Smooth muscle cell (in vitro differentiated cells): ENCODE measurements around the gene NDUFB7. TPM values are rescaled to one million over a fixed set of nuclear protein-coding genes. Genes with fewer than 3 reads are reported as not detected.

Experiments
- DNase-seq: peaks from one replicate; lab custom pipeline; 2025; ENCODE audit not compliant: unreplicated experiment; lab: John Stamatoyannopoulos, UW
- H2AFZ ChIP-seq: fragments of 200-600 bp; sonication (generic); 2 replicates; pipeline ENCODE4 v1.6.0; 2016; ENCODE audit warnings: antibody characterized with exemption, low read depth, mild to moderate bottlenecking
- H3F3A ChIP-seq: fragments of 200-600 bp; sonication (generic); 2 replicates; pipeline ENCODE4 v1.6.0; 2017; ENCODE audit warnings: antibody characterized with exemption, low read depth
- H3K27ac ChIP-seq: fragments of 200-600 bp; sonication (generic); 2 replicates; pipeline ENCODE4 v1.5.1; 2016; ENCODE audit warnings: low read depth, mild to moderate bottlenecking
- H3K27me3 ChIP-seq: fragments of 200-600 bp; sonication (generic); 2 replicates; pipeline ENCODE4 v1.6.1; 2016; ENCODE audit warnings: low read depth, mild to moderate bottlenecking
- H3K36me3 ChIP-seq: fragments of 200-600 bp; sonication (generic); 2 replicates; pipeline ENCODE4 v1.5.1; 2016; ENCODE audit warnings: low read depth
- H3K4me1 ChIP-seq: fragments of 200-600 bp; sonication (generic); 2 replicates; pipeline ENCODE4 v1.5.1; 2016; ENCODE audit warnings: low read depth
- H3K4me2 ChIP-seq: fragments of 200-600 bp; sonication (generic); 2 replicates; pipeline ENCODE4 v1.6.0; 2016; ENCODE audit warnings: mild to moderate bottlenecking
- H3K4me3 ChIP-seq: fragments of 200-600 bp; sonication (generic); 2 replicates; pipeline ENCODE4 v1.5.1; 2016; ENCODE audit warnings: mild to moderate bottlenecking
- H3K79me2 ChIP-seq: fragments of 200-600 bp; sonication (generic); 2 replicates; pipeline ENCODE4 v1.6.0; 2016; ENCODE audit warnings: low read depth, mild to moderate bottlenecking
- H3K9ac ChIP-seq: fragments of 200-600 bp; sonication (generic); 2 replicates; pipeline ENCODE4 v1.6.0; 2016; ENCODE audit warnings: low read depth
- H3K9me3 ChIP-seq: fragments of 200-600 bp; sonication (generic); replicated peaks from 2 replicates; pipeline ENCODE4 v1.5.1; 2016; ENCODE audit warnings: low read depth
- H4K20me1 ChIP-seq: fragments of 200-600 bp; sonication (generic); 2 replicates; pipeline ENCODE4 v1.6.0; 2016; ENCODE audit warnings: low read depth
- WGBS: methylation state at CpG from one replicate; pipeline ENCODE4 v1.1.7; 2016; ENCODE audit warnings: low lambda C conversion rate; 5-methylcytosine and 5-hydroxymethylcytosine counted together
- polyA plus RNA-seq: library from polyadenylated mRNA; unstranded; fragments of >200 nt; fragmentation: Nextera tagmentation; extraction: Ambion mirVana; gene quantifications from 2 replicates; pipeline ENCODE4 v1.2.1, GENCODE V29; 2016
- total RNA-seq: library from RNA; depleted of rRNA; stranded (reverse); fragments of >200 nt; gene quantifications from 2 replicates; pipeline ENCODE4 v1.2.3, GENCODE V29; 2014
- TF ChIP-seq, protein P1 (sequence below): fragments of 200-600 bp; sonication (generic); IDR thresholded peaks from 2 replicates; pipeline ENCODE4 v1.5.1; 2017; ENCODE audit warnings: borderline replicate concordance, mild to moderate bottlenecking, antibody characterized with exemption; ENCODE audit not compliant: insufficient read depth, poor library complexity, severe bottlenecking

Gene NDUFB7
- total RNA-seq (238 and 316 TPM in 2 replicates), polyA plus RNA-seq (346 and 361 TPM in 2 replicates)

- TF ChIP-seq, protein P1, sequence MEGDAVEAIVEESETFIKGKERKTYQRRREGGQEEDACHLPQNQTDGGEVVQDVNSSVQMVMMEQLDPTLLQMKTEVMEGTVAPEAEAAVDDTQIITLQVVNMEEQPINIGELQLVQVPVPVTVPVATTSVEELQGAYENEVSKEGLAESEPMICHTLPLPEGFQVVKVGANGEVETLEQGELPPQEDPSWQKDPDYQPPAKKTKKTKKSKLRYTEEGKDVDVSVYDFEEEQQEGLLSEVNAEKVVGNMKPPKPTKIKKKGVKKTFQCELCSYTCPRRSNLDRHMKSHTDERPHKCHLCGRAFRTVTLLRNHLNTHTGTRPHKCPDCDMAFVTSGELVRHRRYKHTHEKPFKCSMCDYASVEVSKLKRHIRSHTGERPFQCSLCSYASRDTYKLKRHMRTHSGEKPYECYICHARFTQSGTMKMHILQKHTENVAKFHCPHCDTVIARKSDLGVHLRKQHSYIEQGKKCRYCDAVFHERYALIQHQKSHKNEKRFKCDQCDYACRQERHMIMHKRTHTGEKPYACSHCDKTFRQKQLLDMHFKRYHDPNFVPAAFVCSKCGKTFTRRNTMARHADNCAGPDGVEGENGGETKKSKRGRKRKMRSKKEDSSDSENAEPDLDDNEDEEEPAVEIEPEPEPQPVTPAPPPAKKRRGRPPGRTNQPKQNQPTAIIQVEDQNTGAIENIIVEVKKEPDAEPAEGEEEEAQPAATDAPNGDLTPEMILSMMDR = peak; percentile 52
- WGBS = 6% methylated on average over 39 of the region's 40 CpGs
- Histone ChIP-seq H3K27ac (no peak within 1 kb of the TSS), H3K79me2 (peaks cover 28% of the 10 kb centered on the region), H3K4me3 (peak within 1 kb of the TSS; percentile 92), H3K4me2 (peak within 1 kb of the TSS; percentile 91), H3K9me3 (no peaks in the 10 kb centered on the region), H3K36me3 (no peaks in the 10 kb centered on the region), H3K27me3 (no peaks in the 10 kb centered on the region), H2AFZ (peak within 1 kb of the TSS; percentile 87), H3K9ac (peak within 1 kb of the TSS; percentile 63), H3F3A (no peaks in the 10 kb centered on the region), H3K4me1 (peaks cover 7% of the 10 kb centered on the region), H4K20me1 (peaks cover 6% of the 10 kb centered on the region)
- DNase-seq = peak; percentile 45
These were observed at the start of gene NDUFB7 for GRCh38 chr19:14571695-14572490. Gene NDUFB7, minus strand, starts transcription at chr19:14572066. Its CDS starts 66 bp downstream, at chr19:14572000.

- TF ChIP-seq, protein P1 = no peak
- Histone ChIP-seq H3K9ac (no peak overlapping the region), H2AFZ (no peak overlapping the region), H4K20me1 (no peaks in the 10 kb centered on the region), H3K79me2 (no peaks in the 10 kb centered on the region), H3K27ac (no peak overlapping the region), H3K36me3 (no peaks in the 10 kb centered on the region), H3F3A (no peaks in the 10 kb centered on the region), H3K27me3 (no peaks in the 10 kb centered on the region), H3K9me3 (peaks cover 4% of the 10 kb centered on the region), H3K4me3 (no peak overlapping the region), H3K4me2 (no peak overlapping the region), H3K4me1 (no peaks in the 10 kb centered on the region)
- DNase-seq = no peak
These were observed 47.5 kb upstream of the NDUFB7 start for GRCh38 chr19:14619404-14619803.

GRCh38 chr19:14616407-14616806 lies 44.5 kb upstream of the NDUFB7 start:
- DNase-seq = no peak
- H3K36me3 ChIP-seq = no peaks in the 10 kb centered on the region
- H3K27ac ChIP-seq = no peak overlapping the region
- TF ChIP-seq, protein P1 = no peak
- no peak overlapping the region for H3K4me2 ChIP-seq
- no peaks in the 10 kb centered on the region for H3K79me2 ChIP-seq
- H3F3A ChIP-seq = no peaks in the 10 kb centered on the region
- H4K20me1 ChIP-seq = no peaks in the 10 kb centered on the region
- no peaks in the 10 kb centered on the region for H3K4me1 ChIP-seq
- peaks cover 4% of the 10 kb centered on the region for H3K9me3 ChIP-seq
- no peak overlapping the region for H3K9ac ChIP-seq
- no peak overlapping the region for H3K4me3 ChIP-seq
- 83% methylated on average over 3 of the region's 3 CpGs for WGBS
- H3K27me3 ChIP-seq = no peaks in the 10 kb centered on the region
- no peak overlapping the region for H2AFZ ChIP-seq

- WGBS = 91% methylated on average over 8 of the region's 8 CpGs
- H3F3A ChIP-seq = no peaks in the 10 kb centered on the region
- H3K79me2 ChIP-seq = no peaks in the 10 kb centered on the region
- no peaks in the 10 kb centered on the region for H3K27me3 ChIP-seq
- H3K4me1 ChIP-seq = no peaks in the 10 kb centered on the region
- H3K36me3 ChIP-seq = no peaks in the 10 kb centered on the region
- no peak overlapping the region for H3K27ac ChIP-seq
- H3K4me3 ChIP-seq = no peak overlapping the region
- peaks cover 4% of the 10 kb centered on the region for H3K9me3 ChIP-seq
- no peak overlapping the region for H2AFZ ChIP-seq
- H4K20me1 ChIP-seq = no peaks in the 10 kb centered on the region
- DNase-seq = no peak
- no peak overlapping the region for H3K4me2 ChIP-seq
- TF ChIP-seq, protein P1 = no peak
- H3K9ac ChIP-seq = no peak overlapping the region
These were observed 43.8 kb upstream of the NDUFB7 start for GRCh38 chr19:14615623-14616022.
